SH-SY5Y (cell line): ENCODE results near the gene EEIG1.

Experiments used
- GATA2 ChIP-seq: IDR thresholded peaks from 2 replicates; pipeline ENCODE4 v1.6.1; 2011; ENCODE audit warnings: mild to moderate bottlenecking, low read depth, low read length
- GATA3 ChIP-seq: IDR thresholded peaks from 2 replicates; pipeline ENCODE4 v1.6.1; 2011; ENCODE audit warnings: low read depth, mild to moderate bottlenecking, low read length, moderate library complexity

EEIG1 gene

GRCh38 chr9:127980706-127981558 lies at the start of gene EEIG1:
Gene EEIG1, minus strand, starts transcription at chr9:127980989. Its CDS starts 852 bp downstream, at chr9:127980137.
- TF ChIP-seq GATA2 (no peak), GATA3 (no peak)

- TF ChIP-seq GATA3: no peak
- TF ChIP-seq GATA2: no peak
These were observed 46.9 kb upstream of the EEIG1 start for GRCh38 chr9:128027705-128028104.

DNA sequence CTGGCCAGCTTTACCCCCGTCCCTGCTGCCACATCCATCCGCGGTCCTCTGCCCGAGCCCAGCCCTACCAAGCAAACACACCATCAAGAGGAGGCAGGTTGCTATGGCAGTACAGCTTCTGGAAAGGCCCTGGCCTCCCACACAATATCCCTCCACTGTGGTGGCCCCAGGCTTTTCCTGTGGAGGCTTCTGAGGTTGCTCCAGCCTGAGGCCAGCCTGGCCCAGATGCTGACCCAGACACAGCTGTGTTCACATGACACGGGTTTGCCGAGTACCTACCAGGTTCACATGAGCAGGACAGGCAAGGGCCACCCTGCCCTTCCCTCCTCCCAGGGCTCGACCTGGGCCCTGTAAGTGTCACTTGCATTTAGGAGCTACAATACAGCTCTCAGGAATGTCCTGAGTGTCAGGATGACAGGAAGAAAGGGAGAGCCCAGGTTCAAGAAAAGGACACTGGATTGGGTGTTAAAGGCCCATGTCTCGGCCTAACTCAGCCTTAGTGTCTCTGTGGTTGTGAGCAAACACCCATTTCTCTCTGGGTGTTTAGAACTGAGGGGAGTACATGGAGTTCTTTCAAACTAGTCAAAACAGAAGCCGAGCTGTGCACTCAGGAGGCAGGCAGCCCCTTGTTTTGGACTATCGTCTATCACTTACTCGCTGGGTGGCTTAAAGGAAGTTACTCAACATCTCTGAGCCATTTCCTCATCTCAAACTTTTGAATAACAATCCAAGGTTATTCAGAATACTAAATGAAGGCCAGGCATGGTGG lies 46.2 kb upstream of the EEIG1 start:
- no peak for TF ChIP-seq GATA3
- no peak for TF ChIP-seq GATA2

- no peak for TF ChIP-seq GATA2
- TF ChIP-seq GATA3: no peak
These were observed 45.5 kb upstream of the EEIG1 start for GRCh38 chr9:128026255-128026772.

- TF ChIP-seq GATA2 (no peak), GATA3 (no peak)
These were observed 44.9 kb upstream of the EEIG1 start for GRCh38 chr9:128025736-128026135.

DNA sequence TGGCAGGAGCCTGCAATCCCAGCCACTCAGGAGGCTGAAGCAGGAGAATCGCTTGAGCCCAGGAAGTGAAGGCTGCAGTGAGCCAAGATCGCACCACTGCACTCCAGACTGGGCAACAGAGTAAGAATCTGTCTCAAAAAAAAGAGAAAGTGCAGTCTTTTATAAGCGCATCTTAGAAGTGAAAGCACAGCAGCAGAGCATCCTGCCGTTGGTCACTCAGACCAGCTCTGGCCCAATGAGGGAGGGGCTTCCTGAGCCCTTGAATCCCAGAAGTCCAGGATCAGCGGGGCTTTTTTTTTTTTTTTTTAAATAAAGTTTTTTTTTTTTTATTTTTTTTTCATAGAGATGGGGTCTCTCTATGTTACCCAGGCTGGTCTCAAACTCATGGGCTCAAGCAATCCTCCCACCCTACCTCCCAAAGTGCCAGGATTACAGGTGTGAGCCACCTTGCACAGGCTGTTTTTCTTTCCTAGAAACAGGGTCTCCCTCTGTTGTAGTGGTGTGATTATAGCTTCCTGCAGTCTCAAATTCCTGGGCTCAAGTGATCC lies 44.0 kb upstream of the EEIG1 start:
- TF ChIP-seq GATA3: no peak
- TF ChIP-seq GATA2: no peak

GRCh38 chr9:128022886-128023285 lies 42.1 kb upstream of the EEIG1 start:
- TF ChIP-seq GATA2 (no peak), GATA3 (no peak)

DNA sequence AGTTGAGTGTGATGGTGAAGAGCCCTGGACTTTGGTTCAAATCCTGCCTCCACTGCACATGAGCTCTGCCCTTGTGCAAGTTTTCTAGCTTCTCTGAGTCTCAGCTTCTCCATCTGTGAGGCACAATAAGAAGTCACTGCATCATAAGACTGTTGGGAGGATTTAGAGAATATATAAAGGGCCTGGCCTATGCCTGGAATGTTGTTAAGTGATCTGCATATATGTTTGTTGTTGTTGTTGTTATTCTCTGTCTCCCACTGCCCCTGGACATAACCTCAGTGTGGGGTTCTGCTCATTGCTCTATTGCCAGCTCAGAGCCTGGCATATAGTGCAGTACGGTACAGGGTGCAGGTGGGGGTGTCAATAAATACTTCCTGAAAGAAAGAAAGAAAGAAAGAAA lies 40.3 kb upstream of the EEIG1 start:
- TF ChIP-seq GATA3 (no peak), GATA2 (no peak)

DNA sequence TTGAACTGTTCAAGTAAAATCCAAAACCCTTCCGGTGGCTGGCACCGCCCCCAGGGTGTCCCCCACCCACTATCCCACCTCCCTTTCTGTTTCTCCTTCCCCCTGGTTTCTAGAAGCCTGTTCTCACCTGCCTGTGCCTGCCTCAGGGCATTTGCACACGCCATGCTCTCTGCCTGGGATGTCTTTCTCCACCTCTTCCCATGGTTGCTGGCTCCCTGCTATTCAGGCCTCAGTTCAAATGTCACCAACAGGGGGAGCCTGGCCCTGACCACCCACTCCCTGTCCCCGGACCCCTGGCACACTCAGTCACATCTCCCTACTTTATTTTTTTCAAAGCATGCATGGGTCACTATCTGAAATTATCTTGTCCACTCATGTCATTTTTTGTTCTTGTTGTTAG lies 39.9 kb upstream of the EEIG1 start:
- TF ChIP-seq GATA2: no peak
- TF ChIP-seq GATA3: no peak

GRCh38 chr9:128015696-128016095 lies 34.9 kb upstream of the EEIG1 start:
- no peak for TF ChIP-seq GATA3
- TF ChIP-seq GATA2: no peak

- no peak for TF ChIP-seq GATA3
- no peak for TF ChIP-seq GATA2
These were observed 30.5 kb upstream of the EEIG1 start for GRCh38 chr9:128011071-128011817.

DNA sequence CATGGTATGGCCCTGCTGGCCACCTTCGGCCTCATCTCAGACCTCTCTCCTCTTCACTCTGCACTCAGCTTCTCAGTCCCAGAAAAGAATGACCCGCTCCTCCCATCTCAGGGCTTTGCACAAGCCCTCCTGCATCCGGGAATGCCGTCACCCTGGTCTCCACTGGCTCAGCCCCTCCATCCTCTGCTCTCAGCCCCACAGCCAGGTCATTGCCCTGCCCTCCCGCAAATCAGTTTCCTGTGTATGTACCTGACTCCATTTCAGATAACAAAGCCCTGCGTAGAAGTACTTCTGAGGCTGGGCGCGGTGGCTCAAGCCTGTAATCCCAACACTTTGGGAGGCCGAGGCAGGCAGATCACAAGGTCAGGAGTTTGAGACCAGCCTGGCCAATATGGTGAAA lies 28.9 kb upstream of the EEIG1 start:
- TF ChIP-seq GATA2: no peak
- TF ChIP-seq GATA3: no peak

DNA sequence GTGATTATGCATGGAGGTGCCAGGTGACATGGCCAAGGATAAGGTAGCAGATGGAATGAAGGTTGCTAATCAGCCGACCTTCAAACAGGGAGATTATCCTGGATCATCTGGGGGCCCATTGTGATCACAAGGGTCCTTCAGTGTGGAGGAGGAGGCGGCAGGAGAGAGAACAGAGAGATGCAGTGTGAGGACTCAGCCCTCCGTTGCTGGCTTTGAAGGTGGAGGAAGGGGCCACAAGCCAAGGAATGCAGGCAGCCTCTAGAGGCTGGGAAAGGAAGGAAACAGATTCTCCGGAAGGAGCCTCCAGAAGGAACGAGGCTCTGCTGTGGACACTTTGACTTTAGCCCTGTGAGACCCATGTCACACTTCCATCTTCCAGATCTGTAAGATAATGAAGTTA lies 27.4 kb upstream of the EEIG1 start:
- TF ChIP-seq GATA2 (no peak), GATA3 (no peak)
